NCI-H1417 (cell line): Measurements from ENCODE around the gene IGFBP4.

Experiments
- DNase-seq, 3 experiments: peaks; one replicate each; lab custom pipeline; 2025; lab: John Stamatoyannopoulos, UW

IGFBP4 gene

DNA sequence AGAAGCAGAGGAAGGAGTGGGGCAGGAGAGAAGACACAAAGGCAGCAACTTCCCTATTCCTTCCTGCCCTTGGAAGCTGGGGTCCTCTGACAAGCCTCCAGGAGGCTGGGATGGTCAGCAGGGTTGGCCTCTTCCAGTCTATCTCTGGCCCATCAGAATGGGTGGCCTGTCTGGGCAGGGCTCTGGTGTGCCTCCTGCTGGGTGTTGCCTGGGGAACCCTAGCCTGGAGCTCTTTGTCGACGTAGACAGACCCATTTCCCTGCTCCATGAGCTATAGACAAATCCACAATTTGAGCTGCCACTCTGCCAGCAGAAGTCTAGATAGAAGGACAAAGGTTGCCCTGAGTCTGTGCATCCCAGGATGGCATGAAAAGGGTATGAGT, 11.4 kb downstream of the IGFBP4 start:
- DNase-seq: peak in 1 of 3 experiments; percentile 15

DNA sequence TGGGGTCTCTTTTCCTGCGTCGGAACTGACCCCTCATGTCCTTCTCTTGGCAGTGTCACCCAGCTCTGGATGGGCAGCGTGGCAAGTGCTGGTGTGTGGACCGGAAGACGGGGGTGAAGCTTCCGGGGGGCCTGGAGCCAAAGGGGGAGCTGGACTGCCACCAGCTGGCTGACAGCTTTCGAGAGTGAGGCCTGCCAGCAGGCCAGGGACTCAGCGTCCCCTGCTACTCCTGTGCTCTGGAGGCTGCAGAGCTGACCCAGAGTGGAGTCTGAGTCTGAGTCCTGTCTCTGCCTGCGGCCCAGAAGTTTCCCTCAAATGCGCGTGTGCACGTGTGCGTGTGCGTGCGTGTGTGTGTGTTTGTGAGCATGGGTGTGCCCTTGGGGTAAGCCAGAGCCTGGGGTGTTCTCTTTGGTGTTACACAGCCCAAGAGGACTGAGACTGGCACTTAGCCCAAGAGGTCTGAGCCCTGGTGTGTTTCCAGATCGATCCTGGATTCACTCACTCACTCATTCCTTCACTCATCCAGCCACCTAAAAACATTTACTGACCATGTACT, 13.2 kb downstream of the IGFBP4 start:
- no peak for DNase-seq

DNA sequence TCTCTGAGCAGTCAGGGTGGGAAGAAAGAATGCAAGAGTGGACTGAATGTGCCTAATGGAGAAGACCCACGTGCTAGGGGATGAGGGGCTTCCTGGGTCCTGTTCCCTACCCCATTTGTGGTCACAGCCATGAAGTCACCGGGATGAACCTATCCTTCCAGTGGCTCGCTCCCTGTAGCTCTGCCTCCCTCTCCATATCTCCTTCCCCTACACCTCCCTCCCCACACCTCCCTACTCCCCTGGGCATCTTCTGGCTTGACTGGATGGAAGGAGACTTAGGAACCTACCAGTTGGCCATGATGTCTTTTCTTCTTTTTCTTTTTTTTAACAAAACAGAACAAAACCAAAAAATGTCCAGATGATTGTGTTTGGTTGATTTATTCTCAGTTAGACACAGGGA, 14.1 kb downstream of the IGFBP4 start:
- DNase-seq: no peak

DNA sequence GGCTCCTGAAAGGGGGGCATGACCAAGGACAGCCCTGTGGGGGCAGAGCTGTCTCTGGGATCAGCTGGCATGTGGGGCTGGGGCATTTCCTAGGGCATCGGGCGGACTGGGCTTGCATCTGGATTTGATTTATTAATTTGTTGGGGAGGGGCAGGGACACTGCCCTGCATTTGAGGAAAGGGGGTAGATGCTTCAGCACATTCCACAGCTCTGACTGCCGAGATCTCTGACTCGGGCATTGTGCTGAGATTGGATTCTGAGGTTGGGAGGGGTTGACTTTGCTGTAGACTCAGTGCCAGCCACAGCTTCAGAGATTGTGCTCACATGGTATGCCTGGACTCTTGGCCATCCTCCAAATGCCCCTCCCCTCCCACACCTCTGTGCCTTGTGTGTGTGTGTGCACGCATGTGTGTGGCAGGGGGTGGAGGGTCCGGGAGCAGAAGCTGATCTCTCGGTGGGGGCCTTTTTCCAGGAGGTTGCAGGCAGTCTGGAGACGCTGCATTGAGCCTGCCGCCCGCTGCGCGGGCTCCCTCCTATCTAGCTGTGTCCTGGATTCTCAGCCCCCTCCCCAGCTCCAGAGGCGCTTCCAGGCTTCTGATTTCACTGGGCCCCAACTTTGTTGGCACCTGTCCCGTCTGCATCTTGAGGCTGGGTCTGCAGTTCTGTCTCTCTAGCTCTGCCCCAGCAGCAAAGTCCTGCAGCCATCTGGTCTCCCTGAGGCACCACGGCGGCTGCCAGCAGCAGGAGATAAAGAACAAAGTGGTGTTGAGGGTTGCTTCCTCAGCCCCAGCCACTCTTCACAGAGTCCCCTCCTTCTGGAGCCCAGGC, 14.9 kb downstream of the IGFBP4 start:
- no peak for DNase-seq

DNA sequence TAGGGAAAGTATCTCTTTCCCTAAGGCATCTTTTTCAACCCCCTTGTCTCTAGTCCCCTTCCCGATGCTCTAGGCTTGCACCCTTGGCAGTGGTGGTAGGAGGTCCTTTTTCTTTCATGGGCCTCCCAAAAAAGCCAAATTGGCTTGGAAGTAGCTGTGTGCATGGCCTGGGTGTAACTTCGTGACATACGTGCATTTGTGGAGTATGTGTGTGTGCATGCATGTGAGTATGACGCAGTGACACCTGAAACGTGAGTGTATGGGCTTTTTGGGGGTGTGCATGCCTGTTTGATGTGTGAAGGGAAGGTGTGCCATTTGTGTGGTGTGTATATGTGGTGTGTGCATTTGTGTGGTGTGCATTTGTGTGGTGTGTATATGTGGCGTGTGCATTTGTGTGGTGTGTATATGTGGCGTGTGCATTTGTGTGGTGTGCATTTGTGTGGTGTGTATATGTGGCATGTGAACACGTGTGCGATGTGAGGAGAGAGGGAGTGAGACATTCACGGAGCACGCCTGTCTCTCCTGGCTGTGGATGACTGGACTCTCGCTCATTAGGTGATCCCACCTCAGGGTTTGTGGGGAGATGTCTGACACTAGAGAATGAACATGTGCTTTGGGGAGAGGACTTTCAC, 15.7 kb downstream of the IGFBP4 start:
- DNase-seq: no peak

DNA sequence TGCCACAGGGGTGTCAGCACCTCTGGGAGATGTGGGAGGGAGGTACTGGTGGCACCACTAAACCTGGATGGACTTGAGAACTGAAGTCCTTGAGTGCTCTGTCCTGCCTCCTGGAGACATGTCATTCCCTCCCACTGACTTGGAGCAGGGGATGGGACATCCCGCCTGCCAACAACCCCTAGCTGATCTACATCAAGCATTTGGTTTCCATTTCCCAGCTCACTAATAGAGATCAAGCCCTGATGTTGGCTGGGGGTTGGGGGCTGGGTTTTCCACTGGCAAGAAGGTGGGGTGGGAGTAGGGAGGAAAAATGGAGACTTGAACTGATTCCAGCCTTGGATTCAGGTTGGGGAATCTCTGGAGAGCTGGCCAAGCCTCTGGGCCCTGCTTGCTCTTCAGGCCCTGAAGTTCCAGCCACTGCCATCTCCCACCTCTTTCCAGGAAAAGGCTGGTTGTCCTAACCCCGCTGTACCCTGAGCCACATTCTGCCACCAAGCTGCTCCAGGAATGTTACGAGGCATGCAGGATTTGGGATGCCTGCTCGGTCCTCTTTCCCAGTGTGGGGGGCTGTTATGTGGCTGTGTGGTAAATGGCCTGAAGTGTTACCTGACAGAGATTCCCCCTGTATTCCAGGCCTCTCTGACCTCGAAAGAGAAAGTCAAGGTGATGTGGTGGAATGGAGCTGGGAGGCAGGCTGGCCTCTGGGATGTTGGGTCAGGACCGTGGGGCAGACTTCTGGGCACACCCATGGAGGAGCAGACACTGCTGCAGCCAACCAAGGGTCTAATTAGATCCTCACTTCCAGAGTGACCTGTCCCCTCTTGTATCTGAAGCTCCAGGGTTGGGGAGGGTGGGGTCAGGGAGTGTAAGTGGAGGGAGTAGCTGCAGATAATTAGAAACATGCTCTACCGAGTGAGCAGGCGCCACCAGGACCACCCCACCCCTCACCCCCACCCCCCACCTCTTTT, 16.7 kb downstream of the IGFBP4 start:
- DNase-seq: no peak

DNA sequence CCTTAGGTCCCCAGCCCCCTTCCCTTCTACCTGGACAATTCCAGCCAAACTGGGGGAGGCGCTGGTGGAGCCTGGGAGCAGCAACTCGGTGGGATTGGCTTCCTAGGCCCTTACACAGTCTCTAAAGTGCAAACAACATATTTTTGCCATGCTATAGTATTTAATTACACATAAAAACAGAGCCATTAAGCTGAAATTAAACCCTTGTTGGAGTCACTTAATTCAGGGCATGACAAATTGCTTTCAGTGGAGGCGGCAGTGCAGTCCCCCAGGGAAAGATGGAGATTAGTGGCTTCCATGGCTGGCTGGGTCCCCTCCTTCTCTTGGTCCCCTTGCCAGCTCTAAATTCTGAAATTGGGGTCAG, 17.3 kb downstream of the IGFBP4 start:
- peak in 1 of 3 experiments; percentile 71 for DNase-seq

DNA sequence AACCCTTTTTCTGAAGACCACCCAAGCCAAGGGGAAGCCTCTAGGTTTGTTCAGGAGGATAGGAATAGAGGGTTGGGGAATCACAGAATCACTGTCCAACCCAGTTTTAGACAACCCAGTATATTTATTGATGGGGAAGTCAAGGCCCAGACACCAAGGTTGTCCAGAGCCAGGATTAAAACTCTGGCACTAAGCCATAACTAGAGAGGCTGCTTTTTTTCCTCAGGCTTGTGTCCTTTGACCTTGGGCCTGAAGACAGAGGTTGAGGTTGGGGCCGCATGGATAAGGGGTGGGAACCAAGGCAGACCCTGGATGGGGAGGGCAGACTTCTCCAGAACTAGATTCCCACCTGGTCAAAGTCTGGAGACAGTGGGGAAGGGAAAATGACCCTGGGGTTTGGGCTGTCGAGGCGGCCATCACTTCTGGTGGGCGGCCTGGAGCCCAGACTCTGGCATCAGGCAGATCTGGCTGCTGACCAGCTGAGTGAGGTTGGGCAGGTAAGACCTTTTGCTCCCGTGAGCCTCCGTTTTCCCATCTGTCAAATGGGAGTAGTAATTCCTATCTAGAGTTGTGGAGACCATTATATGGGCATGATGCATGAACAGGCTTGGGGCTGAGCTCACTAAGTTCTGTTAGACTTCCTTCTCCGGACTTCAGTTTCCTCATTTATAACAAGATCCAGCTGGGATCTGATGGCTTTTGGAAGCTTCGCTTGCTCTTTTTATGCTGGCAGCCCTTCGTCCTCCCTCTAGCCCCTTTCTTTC, 17.9 kb downstream of the IGFBP4 start:
- DNase-seq: no peak

DNA sequence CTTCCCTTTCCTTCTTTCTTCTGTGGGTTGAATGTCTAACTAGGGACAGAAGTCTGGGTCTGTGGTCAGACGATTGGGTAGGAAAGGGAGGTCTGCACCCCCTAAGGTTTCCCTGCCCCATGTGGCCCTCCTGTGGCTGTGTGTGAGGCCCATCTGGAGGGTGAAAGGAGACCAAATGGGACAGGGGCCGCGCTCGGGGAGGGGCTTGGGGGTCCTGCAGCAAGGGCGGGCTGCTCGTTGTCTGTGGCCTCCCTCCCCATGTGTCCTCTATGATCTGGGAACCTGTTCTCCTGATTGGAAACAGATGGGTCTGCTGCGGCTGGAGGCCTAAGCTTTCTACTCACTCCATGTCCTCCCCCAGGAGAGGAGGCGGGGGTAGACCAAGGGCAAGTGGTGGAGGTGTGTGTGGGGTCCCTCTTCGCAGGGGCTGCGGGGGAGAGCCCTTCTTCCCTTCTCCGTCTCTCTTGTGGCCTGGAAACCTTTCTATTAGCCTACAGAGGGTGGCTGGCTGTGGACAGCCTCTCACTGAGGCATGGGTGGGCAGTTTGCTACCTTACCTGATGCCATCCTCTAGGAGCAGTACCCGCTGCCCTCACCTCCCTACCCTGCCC, 18.6 kb downstream of the IGFBP4 start:
- DNase-seq: no peak

DNA sequence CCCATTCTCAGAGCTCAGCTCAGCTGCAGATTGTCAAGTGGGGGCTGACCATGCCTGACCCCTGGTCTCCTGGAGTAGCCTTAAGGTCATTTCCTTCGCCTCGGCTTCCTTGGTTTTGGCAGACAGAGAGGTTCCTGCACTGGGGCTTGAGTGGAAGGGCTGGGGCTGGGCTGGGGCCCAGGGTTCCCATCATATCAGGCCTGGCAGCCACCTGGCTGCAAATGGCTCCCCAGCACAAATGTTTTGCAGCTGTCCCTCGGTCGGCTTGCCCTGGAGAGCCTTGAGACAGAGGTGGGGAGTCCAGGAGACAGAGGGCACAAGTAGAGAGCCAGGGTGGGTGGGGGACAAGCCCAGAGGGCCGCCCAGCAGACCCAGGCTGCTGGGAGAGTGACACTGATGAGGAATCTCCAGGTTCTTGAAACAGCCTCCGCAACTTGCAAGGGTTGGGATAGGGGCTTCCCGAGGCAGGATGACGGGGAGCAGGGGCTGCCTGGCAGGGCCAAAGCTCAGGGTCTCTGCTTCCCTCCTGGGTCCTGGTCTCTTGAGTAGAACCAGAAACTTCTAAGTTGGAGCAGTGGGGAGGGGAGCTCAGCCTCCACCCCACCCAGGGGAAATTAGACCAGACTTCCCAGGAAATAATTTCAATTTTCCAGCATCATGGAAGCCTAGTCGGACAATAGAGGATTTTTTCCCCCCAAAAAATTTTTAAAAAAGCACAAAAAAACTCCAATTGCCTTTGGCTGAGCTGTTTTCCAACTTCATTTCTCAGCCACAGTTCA, 19.3 kb downstream of the IGFBP4 start:
- DNase-seq: no peak

DNA sequence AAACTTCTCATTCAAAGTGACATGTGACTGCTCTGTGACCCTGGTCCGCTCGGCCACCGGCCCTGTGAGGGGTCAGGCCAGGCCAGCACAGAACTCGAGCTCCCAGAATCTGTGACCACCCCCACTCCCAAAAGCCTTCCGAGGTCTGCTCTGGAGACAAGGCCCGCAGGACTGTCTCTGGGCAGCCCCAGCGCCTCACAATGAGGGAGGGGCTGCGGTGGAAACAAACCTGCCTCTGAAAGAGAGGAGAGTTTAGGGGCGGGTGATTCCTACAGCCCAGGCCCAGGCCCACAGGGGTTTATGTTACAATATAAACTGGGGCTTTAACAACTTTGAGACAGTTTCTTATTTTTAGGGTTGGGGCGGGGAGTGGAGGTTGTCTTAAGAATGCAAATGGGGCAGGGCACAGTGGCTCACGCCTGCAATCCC, 19.9 kb downstream of the IGFBP4 start:
- no peak for DNase-seq

DNA sequence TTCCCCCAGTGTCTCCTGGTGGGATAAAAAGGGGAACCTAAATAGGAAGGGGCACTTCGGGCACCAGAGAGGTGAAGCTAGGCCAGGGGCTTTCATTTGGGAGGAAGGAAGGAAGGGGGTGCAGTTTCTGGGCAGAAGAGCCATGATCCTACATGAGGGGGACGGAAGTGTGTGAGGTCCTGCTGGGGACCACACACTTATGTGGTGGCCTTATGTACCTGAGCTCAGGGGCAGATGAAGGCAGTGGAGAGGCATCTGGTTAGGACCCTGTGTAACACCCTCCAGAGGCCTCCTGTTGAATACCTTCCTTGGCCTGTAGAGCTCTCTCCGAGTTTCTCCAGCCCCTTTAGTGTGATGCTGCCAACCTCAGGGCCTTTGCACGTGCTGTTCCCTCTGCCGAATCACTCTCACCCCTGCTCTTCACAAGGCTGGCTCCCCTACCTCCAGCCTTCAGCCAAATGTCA, 21.2 kb downstream of the IGFBP4 start:
- no peak for DNase-seq

DNA sequence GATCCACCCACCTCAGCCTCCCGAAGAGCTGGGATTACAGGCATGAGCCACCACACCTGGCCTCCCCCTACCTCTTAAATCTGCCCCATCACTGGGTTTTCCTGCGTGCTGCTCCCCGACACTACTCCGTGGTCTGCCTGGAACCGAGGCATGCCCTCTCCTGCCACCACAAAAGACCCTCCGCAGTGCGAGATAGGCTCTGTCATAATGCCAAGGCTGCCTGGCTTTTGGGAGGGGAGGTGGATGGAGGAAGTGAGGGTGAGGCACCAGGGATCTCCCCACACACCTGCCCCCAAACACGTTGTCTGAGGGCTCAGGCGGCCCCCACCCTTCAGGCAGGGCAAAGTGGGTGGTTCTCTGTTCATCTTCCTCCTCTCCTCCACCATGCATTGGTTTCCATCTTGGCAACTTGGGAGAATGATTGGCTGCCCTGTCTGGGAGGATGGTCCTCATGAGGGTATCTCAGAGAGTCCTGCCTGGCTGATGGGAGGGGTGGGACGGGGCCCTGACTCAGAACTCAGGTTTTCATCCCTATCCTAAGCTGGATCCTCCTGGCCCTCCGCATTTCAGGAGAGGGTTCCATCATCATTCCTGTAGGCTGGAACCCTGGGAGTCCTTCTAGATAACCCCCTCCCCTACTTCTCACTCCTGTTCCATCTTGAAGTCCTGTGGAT, 23.2 kb downstream of the IGFBP4 start:
- no peak for DNase-seq

DNA sequence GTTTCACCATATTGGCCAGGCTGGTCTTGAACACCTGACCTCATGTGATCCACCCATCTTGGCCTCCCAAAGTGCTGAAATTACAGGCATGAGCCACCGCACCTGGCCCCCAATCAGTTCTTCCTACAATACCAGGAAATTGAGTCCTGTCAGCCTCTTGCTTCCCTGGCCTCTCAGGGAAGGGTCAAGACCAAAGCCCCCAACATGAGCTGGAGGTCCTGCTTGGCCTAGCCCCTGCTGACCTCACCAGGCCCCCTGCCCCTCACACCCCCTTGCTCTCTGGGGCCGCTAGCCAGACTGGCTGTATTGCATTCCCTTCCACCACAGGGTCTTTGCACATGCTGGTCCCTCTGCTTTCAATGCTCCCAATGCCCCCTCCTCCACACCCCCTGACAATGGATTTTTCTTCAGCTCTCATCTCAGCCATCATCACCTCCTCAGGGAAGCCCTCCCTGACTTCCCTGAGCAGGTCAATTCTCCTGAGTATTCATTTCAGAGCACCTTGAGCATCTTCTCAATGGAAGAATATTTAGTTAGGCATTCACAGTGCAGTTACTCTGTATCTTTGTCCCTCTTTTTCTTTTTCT, 24.1 kb downstream of the IGFBP4 start:
- no peak for DNase-seq

DNA sequence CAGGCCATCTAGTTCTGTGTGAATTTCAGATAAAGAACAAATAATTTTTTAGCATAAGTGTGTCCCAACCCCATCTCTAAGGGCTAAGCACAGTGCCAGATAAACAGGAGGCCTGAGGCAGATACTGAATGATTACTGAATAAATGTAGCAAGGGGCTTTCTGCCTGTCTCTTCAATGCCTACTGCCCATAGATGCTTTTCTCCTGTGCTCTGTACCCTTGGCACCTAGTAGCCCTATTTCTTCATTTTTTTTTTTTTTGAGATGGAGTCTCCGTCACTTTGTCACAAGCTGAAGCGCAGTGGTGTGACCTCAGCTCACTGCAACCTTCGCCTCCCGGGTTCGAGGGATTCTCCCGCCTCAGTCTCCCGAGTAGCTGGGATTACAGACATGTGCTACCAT, 25.3 kb downstream of the IGFBP4 start:
- no peak for DNase-seq

DNA sequence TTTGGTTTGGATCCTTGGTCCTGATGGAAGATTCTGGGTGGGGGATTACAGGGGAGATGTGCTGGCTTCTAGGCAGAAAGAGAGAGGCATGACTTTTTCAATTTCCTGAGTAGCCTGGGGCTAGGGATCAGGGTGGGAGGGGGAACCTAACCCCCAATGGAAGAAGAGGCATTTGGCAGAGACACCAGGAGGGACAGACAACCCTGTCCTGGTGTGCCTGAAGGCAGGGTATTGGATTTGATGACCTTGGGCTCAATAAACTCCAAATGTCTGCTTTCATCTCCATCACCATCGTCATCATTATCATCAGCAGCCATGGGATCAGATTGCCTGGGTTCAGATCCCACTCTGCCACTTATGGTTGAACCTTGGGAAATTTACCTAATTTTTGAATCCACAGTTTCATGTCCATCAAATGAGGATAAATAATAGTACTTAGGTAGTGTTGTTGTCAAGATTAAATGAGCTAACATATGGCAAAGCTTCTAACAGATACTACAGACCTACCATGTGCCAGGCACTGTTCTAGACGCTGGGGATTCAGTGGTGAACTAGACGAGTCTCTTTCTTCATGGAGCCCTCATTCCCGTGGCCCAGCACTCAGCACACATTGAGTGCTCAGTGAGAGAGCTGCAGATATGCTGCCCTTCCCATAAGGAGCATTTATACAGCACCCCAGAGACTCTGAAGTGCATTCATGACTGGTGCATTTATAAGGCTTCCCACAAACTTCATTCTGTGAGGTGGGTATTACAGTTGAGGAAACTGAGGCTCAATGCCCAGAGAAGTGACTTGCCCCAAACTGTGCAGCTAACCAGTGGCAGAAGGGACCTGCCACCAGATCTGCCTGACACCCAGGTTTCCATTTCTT, 26.8 kb downstream of the IGFBP4 start:
- no peak for DNase-seq

DNA sequence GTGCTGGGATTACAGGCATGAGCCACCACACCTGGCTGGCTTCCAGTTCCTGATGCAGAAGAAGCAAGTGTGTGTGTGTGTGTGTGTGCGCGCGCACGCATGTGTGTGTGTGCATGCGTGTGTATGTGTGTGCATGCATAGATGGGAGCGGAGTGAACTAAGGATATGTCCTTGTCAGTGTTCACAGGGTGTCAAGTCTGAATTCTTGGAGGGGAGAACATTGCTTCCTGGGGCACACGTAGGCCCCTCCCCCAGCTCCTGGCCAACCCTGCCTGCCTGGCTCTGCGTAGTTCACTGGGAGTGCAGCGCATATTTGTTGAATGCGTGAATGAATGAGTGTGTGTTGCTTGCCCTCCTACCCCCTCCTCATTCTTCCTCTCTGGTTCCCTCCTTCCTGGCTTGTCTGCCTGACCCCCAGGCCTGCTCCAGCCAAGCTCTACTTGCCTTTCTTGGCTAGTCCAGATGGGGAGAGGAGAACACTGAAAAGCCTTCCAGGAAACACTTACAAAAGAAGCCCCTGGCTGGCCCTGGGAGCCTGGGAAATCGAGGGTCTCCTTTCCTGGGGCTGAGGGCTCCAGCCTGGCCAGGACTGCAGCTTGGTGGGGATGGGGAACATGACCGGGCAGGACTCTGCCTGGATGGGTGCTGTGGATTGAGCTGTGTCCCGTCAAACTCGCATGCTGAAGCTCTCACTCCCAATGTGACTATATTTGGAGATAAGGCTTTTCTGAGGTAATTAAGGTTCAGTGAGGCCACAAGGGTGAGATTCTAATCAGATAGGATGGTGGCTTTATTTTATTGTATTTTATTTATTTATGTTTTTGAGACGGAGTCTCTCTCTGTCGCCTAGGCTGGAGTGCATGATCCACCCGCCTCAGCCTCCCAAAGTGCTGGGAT, 27.9 kb downstream of the IGFBP4 start:
- no peak for DNase-seq
